HK-2 (cell line): ENCODE data around the gene FAM3A.

Experiments
- DNase-seq: peaks from one replicate; pipeline ENCODE4 v3.0.0-alpha.2; 2018; ENCODE audit not compliant: unreplicated experiment

The FAM3A gene

GRCh38 chrX:154462396-154462795 lies 53.6 kb downstream of the FAM3A start:
- DNase-seq: no peak

- no peak for DNase-seq
These were observed 55.7 kb downstream of the FAM3A start for GRCh38 chrX:154460326-154460725.

DNA sequence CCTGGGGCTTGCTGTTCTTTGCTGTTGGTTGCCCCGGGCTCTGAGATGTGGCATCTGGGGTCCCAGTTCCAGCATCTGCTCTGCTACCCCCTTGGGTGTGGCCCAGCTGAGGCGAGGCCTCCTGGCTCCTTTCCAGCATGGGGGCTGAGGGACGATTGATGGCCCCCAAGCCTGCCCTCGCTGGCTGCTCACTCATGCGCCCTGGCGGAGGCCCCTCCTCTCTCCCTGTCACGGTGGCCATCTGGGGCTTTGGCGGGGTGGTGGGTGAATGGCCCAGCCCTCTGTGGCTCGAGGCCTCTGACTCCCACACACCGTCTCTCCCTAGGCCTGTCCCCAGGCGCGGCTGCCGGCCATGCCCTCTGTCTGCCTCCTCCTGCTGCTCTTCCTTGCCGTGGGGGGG lies 56.2 kb downstream of the FAM3A start:
- no peak for DNase-seq

DNA sequence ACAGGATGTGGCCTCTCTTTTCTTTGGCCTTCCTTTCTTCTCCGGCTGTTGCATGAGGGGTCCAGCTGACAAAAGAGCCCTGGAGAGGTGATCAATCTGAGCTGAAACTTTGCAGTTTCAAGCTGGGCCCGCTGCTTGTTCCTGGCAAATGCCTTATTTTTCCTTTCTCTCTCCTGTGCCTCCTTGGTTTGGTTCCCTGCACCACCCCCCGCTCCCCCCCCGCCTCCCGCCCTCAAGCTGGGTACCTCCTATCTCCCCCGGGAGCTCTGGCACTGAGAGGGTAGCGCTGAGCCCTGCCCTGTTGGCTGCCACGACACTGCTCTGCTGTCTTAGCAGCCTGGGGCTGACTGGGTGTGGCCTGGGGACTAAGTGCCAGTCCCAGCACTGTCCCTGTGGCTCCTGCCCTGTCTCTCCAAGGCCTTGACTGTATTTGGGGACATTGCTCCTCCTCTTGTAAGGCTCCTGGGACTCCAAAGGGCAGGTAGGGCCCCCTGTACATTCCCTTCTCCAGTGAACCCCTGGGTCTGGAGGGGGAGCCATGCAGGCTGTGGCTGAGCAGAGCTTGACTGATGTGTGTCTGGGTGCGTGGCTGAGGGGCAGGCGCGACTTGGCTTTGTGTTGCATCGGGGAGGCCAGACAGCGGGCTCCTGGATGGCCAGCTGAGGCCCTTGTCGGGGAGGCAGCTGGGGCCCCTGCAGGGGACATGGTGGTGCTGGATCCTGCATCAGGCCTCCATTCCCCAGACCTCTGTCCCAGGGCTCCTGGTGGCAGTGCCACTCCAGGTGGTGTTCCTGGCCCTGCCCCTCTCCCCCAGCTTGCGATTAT lies 56.9 kb downstream of the FAM3A start:
- DNase-seq: peak; percentile 45

GRCh38 chrX:154458116-154458953 lies 57.7 kb downstream of the FAM3A start, which contains the start of gene PLXNA3:
TSS of gene PLXNA3 (plus strand) at chrX:154458281. CDS start at chrX:154460184, 1,903 bp downstream.
- peak; percentile 57 for DNase-seq

DNA sequence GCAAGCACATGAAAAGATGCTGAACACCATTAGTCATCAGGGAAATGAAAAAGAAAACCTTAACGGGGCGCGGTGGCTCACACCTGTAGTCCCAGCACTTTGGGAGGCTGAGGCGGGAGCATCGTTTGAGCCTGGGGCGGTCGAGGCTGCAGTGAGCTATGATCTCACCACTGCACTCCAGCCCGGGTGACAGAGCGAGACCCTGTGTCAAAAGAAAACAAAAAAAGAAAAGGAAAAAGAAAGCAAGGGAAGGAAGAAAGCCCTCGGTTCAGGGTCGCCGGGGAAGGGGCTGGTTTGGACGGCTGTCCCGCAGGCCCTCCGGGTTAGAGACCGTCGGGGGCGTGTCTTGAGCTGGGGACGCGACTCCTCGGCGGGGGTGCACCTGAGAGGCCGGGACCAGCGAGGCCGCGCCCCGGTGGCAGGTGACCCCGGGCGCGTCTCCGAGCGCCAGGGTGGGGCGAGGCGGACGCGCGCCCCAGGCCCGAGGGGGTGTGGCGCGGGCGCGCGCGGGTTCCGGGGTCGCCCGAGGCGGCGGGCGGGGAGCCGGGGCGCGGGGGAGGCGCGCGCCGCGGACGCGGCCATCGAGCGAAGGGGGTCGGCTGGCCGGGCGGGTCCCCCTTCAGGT lies 58.4 kb downstream of the FAM3A start:
- peak; percentile 44 for DNase-seq
